Measurements from ENCODE around the gene ADGRV1. TPM values are rescaled to one million over a fixed set of nuclear protein-coding genes. Genes with fewer than 3 reads are reported as not detected.

Gene ADGRV1
- total and polyA plus RNA-seq, 3 donors from 2014 or later: 10.8 to 18.0 (median 12.6) TPM

DNA sequence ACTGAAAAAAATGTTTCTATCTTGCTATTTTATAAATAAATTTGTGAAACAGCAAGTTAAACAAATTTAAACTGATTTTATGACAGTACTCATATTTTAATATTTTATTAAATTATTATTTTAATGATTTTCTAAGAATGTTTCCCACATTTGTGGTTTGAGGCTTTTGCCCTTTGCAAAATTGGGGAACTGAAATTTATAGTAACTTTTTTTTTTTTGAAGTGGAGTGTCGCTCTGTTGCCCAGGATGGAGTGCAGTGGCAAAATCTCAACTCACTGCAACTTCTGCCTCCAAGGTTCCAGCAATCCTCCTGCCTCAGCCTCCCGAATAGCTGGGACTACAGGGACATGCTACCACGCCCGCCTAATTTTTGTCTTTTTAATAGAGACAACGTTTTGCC is 7.2 kb upstream of the ADGRV1 start:
- Histone ChIP-seq H3K9me3 (no peaks in the 10 kb centered on the region), H3K4me3 (no peak overlapping the region), H3K27ac (no peak overlapping the region), H3K36me3 (ENCODE audit: low read depth, missing control alignments) (no peaks in the 10 kb centered on the region), H3K27me3 (no peaks in the 10 kb centered on the region), H3K4me1 (no peaks in the 10 kb centered on the region)
- DNase-seq: no peak
- intact Hi-C loops (cut with DNase I; ENCODE audit: low total_unique reads): no loop called here
- WGBS, 2 donors: 81 to 96% methylated on average over 5 of the region's 5 CpGs
- TF ChIP-seq, protein P1, sequence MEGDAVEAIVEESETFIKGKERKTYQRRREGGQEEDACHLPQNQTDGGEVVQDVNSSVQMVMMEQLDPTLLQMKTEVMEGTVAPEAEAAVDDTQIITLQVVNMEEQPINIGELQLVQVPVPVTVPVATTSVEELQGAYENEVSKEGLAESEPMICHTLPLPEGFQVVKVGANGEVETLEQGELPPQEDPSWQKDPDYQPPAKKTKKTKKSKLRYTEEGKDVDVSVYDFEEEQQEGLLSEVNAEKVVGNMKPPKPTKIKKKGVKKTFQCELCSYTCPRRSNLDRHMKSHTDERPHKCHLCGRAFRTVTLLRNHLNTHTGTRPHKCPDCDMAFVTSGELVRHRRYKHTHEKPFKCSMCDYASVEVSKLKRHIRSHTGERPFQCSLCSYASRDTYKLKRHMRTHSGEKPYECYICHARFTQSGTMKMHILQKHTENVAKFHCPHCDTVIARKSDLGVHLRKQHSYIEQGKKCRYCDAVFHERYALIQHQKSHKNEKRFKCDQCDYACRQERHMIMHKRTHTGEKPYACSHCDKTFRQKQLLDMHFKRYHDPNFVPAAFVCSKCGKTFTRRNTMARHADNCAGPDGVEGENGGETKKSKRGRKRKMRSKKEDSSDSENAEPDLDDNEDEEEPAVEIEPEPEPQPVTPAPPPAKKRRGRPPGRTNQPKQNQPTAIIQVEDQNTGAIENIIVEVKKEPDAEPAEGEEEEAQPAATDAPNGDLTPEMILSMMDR (IDR thresholded peaks at IDR 0.05): no peak
- no peak for TF ChIP-seq POLR2A (IDR thresholded peaks at IDR 0.05)

DNA sequence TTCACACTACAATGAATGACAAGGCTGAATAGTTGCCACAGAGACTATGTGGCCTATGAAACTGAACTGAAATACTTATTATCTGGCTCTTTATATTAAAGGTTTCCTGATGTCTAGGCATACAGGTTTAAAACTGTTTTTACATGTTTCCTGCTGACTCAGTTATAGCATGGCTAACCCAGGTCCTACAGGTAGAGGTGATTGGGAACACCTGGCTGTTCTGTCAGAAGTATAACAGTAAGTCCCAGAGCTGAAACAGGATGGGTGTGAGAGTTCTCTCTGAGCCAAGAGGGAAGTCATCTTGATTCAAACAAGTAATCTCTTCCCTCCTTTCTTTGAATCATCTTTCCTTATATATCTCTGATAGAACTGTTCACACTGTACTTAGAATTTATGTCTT is 4.9 kb upstream of the ADGRV1 start:
- Histone ChIP-seq H3K27ac (no peak overlapping the region), H3K36me3 (ENCODE audit: low read depth, missing control alignments) (no peaks in the 10 kb centered on the region), H3K27me3 (no peaks in the 10 kb centered on the region), H3K4me3 (no peak overlapping the region), H3K4me1 (peaks cover 5% of the 10 kb centered on the region), H3K9me3 (no peaks in the 10 kb centered on the region)
- no peak for DNase-seq
- intact Hi-C loops (cut with DNase I; ENCODE audit: low total_unique reads): no loop called here
- no peak for TF ChIP-seq POLR2A (IDR thresholded peaks at IDR 0.05)
- TF ChIP-seq, protein P1 (IDR thresholded peaks at IDR 0.05): no peak

DNA sequence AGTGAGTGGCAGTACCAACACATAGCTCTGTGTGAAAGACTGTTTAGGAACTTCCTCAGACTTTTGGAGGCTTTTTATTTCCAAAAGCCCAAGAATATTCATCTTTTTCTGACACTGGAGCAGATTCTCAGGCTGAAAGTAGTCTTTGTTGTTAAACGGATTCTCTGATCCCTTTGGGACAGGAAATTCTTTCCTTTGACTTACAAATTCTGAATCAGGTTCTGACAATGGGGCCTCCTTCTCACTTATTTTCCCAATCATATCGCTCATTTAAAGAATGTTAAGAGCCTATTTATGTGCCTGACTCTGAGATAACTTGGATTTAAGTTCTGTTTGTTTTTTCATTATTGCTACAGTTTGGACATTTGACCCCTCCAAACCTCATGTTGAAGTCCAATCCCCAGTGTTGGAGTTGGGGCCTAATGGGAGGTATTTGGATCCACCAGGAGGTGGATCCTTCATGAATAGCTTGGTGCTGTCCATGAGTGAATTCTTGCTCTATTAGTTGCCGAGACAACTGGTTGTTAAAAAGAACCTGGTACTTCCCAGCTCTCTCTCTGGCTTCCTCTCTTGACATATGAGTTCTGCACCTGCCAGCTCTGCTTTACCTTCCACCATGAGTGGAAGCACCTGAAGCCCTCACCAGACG is 4.1 kb upstream of the ADGRV1 start:
- no peak for DNase-seq
- H3K36me3 ChIP-seq (ENCODE audit: low read depth, missing control alignments): no peaks in the 10 kb centered on the region
- H3K9me3 ChIP-seq: no peaks in the 10 kb centered on the region
- intact Hi-C loops (cut with DNase I; ENCODE audit: low total_unique reads): no loop called here
- WGBS, 2 donors: 73 to 80% methylated on average over 4 of the region's 4 CpGs
- no peak overlapping the region for H3K27ac ChIP-seq
- H3K4me1 ChIP-seq: peaks cover 5% of the 10 kb centered on the region
- no peak overlapping the region for H3K4me3 ChIP-seq
- TF ChIP-seq, protein P1 (IDR thresholded peaks at IDR 0.05): no peak
- TF ChIP-seq POLR2A (IDR thresholded peaks at IDR 0.05): no peak
- no peaks in the 10 kb centered on the region for H3K27me3 ChIP-seq

DNA sequence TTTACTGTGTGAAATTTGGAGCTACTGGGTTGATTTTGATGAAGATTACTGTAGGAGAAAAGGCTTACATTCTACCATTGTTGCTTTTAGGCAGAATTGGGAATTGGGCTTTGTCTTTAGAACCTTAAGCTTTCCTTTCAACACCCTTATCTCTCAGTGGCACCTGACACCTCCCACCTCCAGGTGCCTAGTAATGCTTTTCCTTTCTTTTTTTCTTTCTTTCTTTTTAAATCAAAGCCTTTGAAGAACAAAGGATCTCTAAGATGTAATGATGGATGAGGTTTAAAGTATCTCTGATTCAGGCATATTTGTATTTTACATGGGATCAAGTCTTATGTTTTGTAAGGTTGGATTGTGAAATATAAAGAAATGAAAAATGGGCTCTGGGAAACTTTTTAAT is 2.9 kb upstream of the ADGRV1 start:
- peaks cover 5% of the 10 kb centered on the region for H3K4me1 ChIP-seq
- no peak overlapping the region for H3K27ac ChIP-seq
- DNase-seq: no peak
- TF ChIP-seq POLR2A (IDR thresholded peaks at IDR 0.05): no peak
- TF ChIP-seq, protein P1 (IDR thresholded peaks at IDR 0.05): no peak
- no peak overlapping the region for H3K4me3 ChIP-seq
- H3K36me3 ChIP-seq (ENCODE audit: low read depth, missing control alignments): no peaks in the 10 kb centered on the region
- no peaks in the 10 kb centered on the region for H3K9me3 ChIP-seq
- H3K27me3 ChIP-seq: no peaks in the 10 kb centered on the region
- intact Hi-C loops (cut with DNase I; ENCODE audit: low total_unique reads): no loop called here

DNA sequence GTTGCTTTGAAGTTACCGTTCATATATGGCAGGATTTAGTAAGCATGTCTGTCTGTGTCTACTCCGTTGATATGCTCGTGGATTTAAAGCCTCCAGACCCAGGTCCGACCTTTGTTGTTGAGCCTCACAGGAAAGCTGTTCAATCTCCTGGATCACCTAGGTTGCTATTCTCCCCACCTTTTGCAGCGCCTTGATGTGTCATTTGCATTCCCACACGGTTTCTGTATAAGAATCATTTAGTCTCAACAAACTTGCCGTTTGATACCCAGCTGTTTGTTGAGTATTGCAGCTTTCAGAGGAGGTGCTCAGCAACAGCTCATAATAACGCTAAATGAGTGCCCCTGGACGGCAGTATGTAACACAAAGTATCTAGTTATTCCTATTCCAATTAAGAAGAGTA is 1.2 kb upstream of the ADGRV1 start:
- no peak for TF ChIP-seq POLR2A (IDR thresholded peaks at IDR 0.05)
- TF ChIP-seq, protein P1 (IDR thresholded peaks at IDR 0.05): no peak

More for the DNA sequence above, 1.2 kb upstream of the ADGRV1 start:
- H3K27ac ChIP-seq: no peak overlapping the region
- intact Hi-C loops (cut with DNase I; ENCODE audit: low total_unique reads): no loop called here
- H3K4me3 ChIP-seq: no peak overlapping the region
- H3K36me3 ChIP-seq (ENCODE audit: low read depth, missing control alignments): no peaks in the 10 kb centered on the region
- no peak for DNase-seq
- 9 to 18% methylated on average over 9 of the region's 9 CpGs for WGBS, 2 donors
- no peaks in the 10 kb centered on the region for H3K9me3 ChIP-seq
- peaks cover 5% of the 10 kb centered on the region for H3K4me1 ChIP-seq
- no peaks in the 10 kb centered on the region for H3K27me3 ChIP-seq
